Measurements from ENCODE around the gene MTMR12. TPM values are rescaled to one million over a fixed set of nuclear protein-coding genes. Genes with fewer than 3 reads are reported as not detected.
A peak's percentile ranks its signal among the peaks of the same experiment; 100 is the strongest.

Gene MTMR12
- total RNA-seq, 1 experiment from 2014 or later, result 42.7 TPM

DNA sequence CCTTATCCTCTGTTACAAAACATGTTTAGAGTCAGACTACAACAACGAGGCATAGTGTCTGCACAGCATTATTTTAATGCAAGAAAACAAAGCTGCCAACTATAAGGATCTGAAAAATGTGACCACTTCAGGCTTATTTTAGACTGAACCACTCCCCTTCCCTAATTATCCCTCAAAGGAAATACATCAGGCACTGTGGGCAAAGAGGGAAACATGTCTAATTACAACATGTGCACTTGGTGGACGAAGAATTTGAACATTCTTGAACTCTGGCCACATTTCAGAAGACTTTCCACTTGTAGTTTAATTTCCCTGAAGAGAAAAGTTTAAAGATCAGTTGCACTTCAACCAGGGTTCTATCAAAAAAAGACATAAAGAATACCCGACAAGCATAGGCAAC, 3.8 kb downstream of the MTMR12 start:
- DNase-seq (ENCODE audit: low spot score) (no peak), ATAC-seq (no peak)
- no peaks in the 10 kb centered on the region for H3K9me3 Mint-ChIP-seq
- peaks cover 36% of the 10 kb centered on the region for H3K4me1 Mint-ChIP-seq
- H3K27me3 Mint-ChIP-seq (ENCODE audit: low read depth), result no peaks in the 10 kb centered on the region
- peak overlapping the region; percentile 20 for H3K27ac Mint-ChIP-seq
- TF ChIP-seq SP1 (CRISPR knock-in tag; conservative IDR thresholded peaks at IDR 0.05), result no peak
- no peak for TF ChIP-seq SMAD4 (CRISPR knock-in tag; IDR thresholded peaks at IDR 0.05)
- TF ChIP-seq ZNF671 (CRISPR knock-in tag; IDR thresholded peaks at IDR 0.05), result no peak
- TF ChIP-seq, protein P1, sequence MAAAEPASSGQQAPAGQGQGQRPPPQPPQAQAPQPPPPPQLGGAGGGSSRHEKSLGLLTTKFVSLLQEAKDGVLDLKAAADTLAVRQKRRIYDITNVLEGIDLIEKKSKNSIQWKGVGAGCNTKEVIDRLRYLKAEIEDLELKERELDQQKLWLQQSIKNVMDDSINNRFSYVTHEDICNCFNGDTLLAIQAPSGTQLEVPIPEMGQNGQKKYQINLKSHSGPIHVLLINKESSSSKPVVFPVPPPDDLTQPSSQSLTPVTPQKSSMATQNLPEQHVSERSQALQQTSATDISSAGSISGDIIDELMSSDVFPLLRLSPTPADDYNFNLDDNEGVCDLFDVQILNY (CRISPR knock-in tag; IDR thresholded peaks at IDR 0.05), result no peak
- no peak for TF ChIP-seq EMX1 (CRISPR knock-in tag; IDR thresholded peaks at IDR 0.05)
- TF ChIP-seq, protein P2, sequence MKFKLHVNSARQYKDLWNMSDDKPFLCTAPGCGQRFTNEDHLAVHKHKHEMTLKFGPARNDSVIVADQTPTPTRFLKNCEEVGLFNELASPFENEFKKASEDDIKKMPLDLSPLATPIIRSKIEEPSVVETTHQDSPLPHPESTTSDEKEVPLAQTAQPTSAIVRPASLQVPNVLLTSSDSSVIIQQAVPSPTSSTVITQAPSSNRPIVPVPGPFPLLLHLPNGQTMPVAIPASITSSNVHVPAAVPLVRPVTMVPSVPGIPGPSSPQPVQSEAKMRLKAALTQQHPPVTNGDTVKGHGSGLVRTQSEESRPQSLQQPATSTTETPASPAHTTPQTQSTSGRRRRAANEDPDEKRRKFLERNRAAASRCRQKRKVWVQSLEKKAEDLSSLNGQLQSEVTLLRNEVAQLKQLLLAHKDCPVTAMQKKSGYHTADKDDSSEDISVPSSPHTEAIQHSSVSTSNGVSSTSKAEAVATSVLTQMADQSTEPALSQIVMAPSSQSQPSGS (CRISPR knock-in tag; IDR thresholded peaks at IDR 0.05; ENCODE audit: borderline replicate concordance, low read depth), result no peak
- TF ChIP-seq, protein P3, sequence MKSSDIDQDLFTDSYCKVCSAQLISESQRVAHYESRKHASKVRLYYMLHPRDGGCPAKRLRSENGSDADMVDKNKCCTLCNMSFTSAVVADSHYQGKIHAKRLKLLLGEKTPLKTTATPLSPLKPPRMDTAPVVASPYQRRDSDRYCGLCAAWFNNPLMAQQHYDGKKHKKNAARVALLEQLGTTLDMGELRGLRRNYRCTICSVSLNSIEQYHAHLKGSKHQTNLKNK (CRISPR knock-in tag; IDR thresholded peaks at IDR 0.05), result no peak
- TF ChIP-seq ELF4 (CRISPR knock-in tag; IDR thresholded peaks at IDR 0.05; ENCODE audit: low read depth), result no peak
- TF ChIP-seq RORB (CRISPR knock-in tag; IDR thresholded peaks at IDR 0.05), result no peak
- TF ChIP-seq, protein P4, sequence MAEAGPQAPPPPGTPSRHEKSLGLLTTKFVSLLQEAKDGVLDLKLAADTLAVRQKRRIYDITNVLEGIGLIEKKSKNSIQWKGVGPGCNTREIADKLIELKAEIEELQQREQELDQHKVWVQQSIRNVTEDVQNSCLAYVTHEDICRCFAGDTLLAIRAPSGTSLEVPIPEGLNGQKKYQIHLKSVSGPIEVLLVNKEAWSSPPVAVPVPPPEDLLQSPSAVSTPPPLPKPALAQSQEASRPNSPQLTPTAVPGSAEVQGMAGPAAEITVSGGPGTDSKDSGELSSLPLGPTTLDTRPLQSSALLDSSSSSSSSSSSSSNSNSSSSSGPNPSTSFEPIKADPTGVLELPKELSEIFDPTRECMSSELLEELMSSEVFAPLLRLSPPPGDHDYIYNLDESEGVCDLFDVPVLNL (CRISPR knock-in tag; IDR thresholded peaks at IDR 0.05; ENCODE audit: borderline replicate concordance, low read depth), result no peak
- TF ChIP-seq CREM (CRISPR knock-in tag; IDR thresholded peaks at IDR 0.05), result no peak
- no peak for TF ChIP-seq OVOL2 (CRISPR knock-in tag; IDR thresholded peaks at IDR 0.05; ENCODE audit: borderline replicate concordance)
- TF ChIP-seq, protein P5, sequence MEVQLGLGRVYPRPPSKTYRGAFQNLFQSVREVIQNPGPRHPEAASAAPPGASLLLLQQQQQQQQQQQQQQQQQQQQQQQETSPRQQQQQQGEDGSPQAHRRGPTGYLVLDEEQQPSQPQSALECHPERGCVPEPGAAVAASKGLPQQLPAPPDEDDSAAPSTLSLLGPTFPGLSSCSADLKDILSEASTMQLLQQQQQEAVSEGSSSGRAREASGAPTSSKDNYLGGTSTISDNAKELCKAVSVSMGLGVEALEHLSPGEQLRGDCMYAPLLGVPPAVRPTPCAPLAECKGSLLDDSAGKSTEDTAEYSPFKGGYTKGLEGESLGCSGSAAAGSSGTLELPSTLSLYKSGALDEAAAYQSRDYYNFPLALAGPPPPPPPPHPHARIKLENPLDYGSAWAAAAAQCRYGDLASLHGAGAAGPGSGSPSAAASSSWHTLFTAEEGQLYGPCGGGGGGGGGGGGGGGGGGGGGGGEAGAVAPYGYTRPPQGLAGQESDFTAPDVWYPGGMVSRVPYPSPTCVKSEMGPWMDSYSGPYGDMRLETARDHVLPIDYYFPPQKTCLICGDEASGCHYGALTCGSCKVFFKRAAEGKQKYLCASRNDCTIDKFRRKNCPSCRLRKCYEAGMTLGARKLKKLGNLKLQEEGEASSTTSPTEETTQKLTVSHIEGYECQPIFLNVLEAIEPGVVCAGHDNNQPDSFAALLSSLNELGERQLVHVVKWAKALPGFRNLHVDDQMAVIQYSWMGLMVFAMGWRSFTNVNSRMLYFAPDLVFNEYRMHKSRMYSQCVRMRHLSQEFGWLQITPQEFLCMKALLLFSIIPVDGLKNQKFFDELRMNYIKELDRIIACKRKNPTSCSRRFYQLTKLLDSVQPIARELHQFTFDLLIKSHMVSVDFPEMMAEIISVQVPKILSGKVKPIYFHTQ (CRISPR knock-in tag; IDR thresholded peaks at IDR 0.05), result no peak
- no peak for TF ChIP-seq ZNF138 (CRISPR knock-in tag; conservative IDR thresholded peaks at IDR 0.05)
- TF ChIP-seq ZNF416 (CRISPR knock-in tag; IDR thresholded peaks at IDR 0.05), result no peak
- no peak for TF ChIP-seq MXD4 (CRISPR knock-in tag; IDR thresholded peaks at IDR 0.05; ENCODE audit: borderline replicate concordance)
- no peak for TF ChIP-seq ZNF219 (CRISPR knock-in tag; IDR thresholded peaks at IDR 0.05; ENCODE audit: borderline replicate concordance)
- TF ChIP-seq, protein P6, sequence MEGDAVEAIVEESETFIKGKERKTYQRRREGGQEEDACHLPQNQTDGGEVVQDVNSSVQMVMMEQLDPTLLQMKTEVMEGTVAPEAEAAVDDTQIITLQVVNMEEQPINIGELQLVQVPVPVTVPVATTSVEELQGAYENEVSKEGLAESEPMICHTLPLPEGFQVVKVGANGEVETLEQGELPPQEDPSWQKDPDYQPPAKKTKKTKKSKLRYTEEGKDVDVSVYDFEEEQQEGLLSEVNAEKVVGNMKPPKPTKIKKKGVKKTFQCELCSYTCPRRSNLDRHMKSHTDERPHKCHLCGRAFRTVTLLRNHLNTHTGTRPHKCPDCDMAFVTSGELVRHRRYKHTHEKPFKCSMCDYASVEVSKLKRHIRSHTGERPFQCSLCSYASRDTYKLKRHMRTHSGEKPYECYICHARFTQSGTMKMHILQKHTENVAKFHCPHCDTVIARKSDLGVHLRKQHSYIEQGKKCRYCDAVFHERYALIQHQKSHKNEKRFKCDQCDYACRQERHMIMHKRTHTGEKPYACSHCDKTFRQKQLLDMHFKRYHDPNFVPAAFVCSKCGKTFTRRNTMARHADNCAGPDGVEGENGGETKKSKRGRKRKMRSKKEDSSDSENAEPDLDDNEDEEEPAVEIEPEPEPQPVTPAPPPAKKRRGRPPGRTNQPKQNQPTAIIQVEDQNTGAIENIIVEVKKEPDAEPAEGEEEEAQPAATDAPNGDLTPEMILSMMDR (IDR thresholded peaks at IDR 0.05), result no peak
- TF ChIP-seq FOXK1 (CRISPR knock-in tag; IDR thresholded peaks at IDR 0.05), result no peak
- TF ChIP-seq, protein P7, sequence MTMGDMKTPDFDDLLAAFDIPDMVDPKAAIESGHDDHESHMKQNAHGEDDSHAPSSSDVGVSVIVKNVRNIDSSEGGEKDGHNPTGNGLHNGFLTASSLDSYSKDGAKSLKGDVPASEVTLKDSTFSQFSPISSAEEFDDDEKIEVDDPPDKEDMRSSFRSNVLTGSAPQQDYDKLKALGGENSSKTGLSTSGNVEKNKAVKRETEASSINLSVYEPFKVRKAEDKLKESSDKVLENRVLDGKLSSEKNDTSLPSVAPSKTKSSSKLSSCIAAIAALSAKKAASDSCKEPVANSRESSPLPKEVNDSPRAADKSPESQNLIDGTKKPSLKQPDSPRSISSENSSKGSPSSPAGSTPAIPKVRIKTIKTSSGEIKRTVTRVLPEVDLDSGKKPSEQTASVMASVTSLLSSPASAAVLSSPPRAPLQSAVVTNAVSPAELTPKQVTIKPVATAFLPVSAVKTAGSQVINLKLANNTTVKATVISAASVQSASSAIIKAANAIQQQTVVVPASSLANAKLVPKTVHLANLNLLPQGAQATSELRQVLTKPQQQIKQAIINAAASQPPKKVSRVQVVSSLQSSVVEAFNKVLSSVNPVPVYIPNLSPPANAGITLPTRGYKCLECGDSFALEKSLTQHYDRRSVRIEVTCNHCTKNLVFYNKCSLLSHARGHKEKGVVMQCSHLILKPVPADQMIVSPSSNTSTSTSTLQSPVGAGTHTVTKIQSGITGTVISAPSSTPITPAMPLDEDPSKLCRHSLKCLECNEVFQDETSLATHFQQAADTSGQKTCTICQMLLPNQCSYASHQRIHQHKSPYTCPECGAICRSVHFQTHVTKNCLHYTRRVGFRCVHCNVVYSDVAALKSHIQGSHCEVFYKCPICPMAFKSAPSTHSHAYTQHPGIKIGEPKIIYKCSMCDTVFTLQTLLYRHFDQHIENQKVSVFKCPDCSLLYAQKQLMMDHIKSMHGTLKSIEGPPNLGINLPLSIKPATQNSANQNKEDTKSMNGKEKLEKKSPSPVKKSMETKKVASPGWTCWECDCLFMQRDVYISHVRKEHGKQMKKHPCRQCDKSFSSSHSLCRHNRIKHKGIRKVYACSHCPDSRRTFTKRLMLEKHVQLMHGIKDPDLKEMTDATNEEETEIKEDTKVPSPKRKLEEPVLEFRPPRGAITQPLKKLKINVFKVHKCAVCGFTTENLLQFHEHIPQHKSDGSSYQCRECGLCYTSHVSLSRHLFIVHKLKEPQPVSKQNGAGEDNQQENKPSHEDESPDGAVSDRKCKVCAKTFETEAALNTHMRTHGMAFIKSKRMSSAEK (CRISPR knock-in tag; IDR thresholded peaks at IDR 0.05; ENCODE audit: borderline replicate concordance), result no peak
- peaks cover 8% of the 10 kb centered on the region; the same call in 1 of the 2 replicates for H3K36me3 Mint-ChIP-seq
- POLR2A ChIA-PET, result no interaction called here
- H3K4me3 Mint-ChIP-seq, result no peak overlapping the region
- CTCF ChIA-PET, result no interaction called here

Data from WTC11 (cell line).